Endometrial microvascular endothelial cells (primary cell): ENCODE results near the gene THEM4. TPM values are rescaled to one million over a fixed set of nuclear protein-coding genes. Genes with fewer than 3 reads are reported as not detected.

Experiments
- in situ Hi-C: cut with HindIII; loops from 2 replicates; pipeline ENCODE4 v1.10.0; 2017; ENCODE audit warnings: low sequenced_read_pairs, low pct_unique_long_range_greater_than_20kb; ENCODE audit errors: inconsistent ontology term
- total RNA-seq: library from RNA; depleted of rRNA; stranded (reverse); fragments of >200 nt; gene quantifications from one replicate; pipeline ENCODE4 v1.2.3, GENCODE V29; 2015; ENCODE audit errors: inconsistent ontology term

THEM4 gene
- total RNA-seq, result 18.0 TPM

DNA sequence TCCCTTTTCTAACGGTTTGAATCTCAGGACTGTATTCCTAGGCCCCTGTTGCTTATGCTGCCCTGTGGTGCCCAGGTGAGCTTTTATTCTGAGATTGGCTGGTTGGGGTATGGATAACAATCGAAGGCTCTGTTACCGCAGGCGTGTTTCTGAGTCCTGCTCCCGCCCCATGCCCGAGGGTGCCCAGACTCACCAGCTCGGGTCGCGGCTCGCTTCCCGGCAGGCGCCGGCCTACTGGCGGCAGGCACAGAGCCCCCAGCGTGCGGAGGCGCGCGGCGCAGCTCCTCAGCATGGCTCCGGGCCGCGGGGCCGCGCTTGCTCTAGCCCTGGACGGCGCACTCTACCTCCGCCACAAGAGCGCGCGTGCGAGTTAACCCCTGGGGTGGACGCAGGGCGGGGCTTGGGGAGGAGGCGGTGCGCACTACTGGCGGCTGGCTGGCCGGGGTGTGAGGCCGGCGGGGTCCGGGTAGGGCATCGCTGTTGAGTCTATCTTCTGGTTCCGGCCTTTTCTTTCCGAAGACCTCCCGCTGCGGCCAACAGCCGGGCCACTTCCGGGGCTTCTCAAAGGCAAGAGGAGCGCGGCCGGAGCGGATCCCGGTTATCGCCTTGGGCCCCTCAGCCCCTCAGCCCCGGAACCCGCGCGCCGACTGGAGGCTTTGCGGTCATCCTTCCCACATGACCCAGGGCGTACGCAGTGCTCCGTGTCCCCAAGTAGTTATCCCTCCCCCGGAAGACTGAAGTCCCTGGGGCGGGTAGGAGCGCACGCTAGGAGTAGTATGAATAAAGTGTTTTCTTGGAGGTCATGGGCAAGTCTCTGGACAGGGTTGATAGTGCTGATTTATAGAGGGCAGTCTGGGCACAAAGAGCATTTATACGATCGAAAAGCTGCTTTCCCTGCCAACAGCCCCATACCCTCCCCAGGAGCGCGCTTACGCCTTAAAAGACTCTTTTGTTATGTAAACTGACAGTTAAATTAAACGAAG, at the start of gene THEM4:
THEM4 (minus strand) TSS at position 345 of the 983 bp plus-strand sequence; CDS start at position 292, 53 bp downstream.
- in situ Hi-C loops, result no loop called here

- in situ Hi-C loops, result no loop called here
Measured at GRCh38 chr1:151958959-151959358, 49.6 kb upstream of the THEM4 start.

DNA sequence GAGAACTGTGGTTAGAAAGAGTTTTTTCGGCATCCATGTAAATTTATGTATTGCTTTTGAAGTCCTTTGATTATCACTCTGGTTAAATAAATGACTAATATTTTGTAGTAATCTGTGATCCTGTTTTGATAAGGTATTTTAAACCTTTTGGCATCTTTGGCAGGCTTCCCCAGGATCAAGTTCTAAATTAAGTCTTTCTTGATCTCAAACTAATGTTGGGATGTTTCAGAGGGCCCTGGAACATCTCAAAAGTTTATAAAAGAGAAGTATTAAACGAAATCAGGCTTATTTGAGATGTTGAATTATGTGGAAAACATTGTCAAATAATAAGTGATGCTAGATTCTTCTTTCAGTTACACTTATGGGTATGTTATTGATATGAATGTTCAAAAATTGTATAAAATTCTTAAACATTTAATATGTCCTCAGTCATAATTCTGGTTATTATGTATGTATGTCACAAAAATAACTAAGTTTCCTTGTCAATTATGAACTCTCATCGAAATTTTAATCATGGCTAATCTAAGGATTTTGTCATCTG, 47.7 kb upstream of the THEM4 start:
- in situ Hi-C loops, result no loop called here

GRCh38 chr1:151953409-151954094, 44.2 kb upstream of the THEM4 start:
- in situ Hi-C loops, result loop anchor here (5.0 kb wide), 1 partner anchor 34 kb away; no protein-coding TSS in a partner anchor

DNA sequence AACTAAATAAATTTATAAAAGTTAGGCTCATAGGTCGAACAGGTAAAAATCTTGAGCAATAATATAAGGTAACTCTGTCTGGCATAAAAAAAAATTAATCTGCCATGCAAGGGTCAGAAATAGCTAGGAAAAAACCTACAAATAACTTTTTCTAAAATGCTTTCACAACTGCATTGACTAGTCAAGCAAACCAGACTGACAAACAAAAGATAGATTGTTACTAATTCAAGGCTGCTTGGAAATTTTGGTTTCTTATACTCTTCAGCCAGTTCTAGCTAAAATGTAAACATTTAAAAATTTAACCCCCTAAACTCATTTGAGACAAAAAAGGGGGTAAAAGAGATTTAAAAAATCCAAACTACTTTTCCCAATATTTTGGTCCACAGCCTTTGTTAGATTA, 43.5 kb upstream of the THEM4 start:
- in situ Hi-C loops, result loop anchor here (5.0 kb wide), 1 partner anchor 34 kb away; no protein-coding TSS in a partner anchor

GRCh38 chr1:151949371-151950193, 40.3 kb upstream of the THEM4 start:
- in situ Hi-C loops, result loop anchor here (5.0 kb wide), 1 partner anchor 38 kb away; no protein-coding TSS in a partner anchor

DNA sequence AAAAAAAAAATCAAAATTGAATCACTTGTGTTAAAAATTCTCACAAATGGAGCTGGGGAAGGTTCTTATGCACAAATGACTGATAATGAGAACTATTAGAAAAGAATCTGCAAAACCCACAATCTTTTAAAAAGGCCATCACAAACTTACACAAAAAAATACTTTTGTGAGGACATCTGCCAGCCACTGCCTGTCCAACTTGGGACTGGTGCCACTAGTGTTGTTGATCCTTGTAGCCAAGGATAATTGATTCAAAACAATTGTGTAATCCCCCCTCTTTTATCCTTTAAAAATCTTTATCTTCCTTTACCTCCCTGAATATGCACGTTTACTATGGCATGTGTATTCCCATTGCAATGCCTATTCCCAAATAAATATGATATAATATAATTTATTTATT, 39.2 kb upstream of the THEM4 start:
- in situ Hi-C loops, result no loop called here

DNA sequence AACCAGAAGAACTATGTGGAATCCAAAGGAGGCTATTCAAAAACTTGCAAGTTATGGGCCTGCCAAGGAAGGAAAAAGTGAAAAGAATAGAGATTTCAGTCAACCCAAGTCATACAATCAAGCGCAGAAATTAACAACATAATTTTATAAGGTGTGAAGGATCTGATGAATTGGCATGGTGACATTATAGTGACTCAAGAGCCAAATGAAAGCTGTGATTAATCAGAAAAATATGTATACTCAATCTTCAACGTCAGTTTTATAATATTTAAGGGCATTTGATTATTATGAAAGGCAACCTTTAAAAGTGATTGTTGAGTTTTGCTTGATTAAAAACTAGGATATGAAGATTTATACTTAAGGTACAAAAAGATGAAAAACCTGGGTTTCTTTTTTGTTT, 37.8 kb upstream of the THEM4 start:
- in situ Hi-C loops, result no loop called here

- in situ Hi-C loops, result no loop called here
Measured at GRCh38 chr1:151945725-151946722, 36.7 kb upstream of the THEM4 start.

DNA sequence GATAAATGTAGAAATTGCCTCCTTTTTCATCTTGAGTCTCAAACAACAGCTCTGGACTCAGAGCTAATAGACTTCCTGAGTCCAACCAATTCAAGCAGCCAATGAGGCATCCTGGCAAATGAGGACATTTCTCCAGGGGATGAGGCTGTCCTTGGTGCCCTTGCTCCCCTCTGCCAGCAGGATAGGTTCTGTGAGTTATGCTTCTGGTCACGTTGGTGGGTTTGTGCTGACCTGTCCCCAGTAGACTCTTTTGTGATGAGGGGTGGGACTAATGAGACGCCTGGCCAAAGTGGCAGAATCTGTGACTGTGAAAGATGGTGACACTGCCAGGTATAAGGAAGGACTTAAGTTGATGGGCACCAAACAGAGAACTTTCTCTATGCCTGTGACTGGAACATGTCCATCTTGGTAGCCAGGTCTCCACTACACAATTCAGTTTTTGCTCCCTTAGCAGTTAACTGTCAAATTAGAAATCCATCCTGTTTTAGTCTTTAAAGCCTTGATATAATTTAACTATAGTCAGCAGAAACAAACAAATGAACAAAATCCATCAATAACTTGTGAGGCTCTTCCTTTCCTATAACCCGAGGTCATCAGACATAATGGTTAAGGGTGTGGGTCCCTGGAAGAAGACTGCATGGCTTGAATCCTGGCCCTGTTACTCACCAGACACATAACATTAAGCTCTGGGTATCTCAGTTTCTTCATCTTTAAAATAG, 35.7 kb upstream of the THEM4 start:
- in situ Hi-C loops, result no loop called here

DNA sequence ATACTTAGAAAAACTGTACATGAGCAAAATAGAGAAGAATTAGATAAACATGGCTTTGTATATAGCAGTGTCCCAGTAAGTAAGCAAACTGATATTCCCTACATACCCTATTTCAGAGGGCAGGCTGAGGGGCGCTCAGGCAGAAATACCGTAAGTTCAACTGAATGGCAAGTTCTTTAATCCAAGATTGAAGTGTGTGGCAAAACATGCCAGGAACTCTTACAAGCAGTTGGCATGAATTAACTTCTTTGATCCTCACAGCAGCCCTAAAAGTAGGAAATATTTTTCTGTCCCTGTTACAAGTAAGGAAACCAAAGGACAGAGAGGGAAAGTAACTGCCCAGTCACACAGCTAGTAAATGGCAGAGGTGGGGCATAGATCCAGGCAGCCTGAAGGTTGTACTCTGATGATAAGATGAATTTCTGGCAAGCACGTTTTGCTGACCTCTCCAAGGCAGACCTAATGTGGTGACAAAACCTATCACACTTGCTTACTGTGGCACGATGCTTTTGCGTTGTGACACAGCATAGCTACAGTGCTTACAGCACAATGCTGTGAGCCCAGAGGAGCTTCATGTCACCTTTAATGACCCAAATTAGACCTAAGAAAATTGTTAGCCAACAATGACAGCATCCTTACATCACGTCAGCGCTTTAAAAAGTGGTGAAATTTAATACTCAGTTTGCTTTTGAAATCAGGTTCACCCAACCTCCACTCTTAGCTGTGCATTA, 35.0 kb upstream of the THEM4 start:
- in situ Hi-C loops, result no loop called here

- in situ Hi-C loops, result no loop called here
Measured at GRCh38 chr1:151943591-151943990, 34.3 kb upstream of the THEM4 start.

GRCh38 chr1:151942882-151943281, 33.6 kb upstream of the THEM4 start:
- in situ Hi-C loops, result no loop called here

- in situ Hi-C loops, result no loop called here
Measured at GRCh38 chr1:151940541-151940940, 31.2 kb upstream of the THEM4 start.

- in situ Hi-C loops, result loop anchor here (10.0 kb wide), 1 partner anchor 55 kb away; the partner anchor contains the start of gene S100A10
Measured at GRCh38 chr1:151939779-151940178, 30.5 kb upstream of the THEM4 start.

DNA sequence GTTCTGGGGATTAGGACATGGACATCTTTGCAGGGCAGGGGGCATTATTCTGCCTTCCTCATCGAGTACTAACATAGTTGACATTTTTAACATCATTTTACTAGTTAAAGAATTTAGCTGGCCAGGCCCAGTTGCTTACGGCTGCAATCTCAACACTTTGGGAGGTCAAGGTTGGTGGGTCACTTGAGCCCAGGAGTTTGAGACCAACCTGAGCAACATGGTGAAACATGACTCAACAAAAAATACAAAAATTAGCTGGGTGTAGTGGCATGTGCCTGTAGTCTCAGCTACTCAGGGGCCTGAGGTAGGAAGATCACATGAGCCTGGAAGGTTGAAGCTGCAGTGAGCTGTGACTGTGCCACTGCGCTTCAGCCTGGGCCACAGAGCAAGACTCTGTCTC, 29.8 kb upstream of the THEM4 start:
- in situ Hi-C loops, result loop anchor here (10.0 kb wide), 1 partner anchor 56 kb away; the partner anchor contains the start of gene S100A10
